ENCODE measurements around the gene CDH4. TPM values are rescaled to one million over a fixed set of nuclear protein-coding genes. Genes with fewer than 3 reads are reported as not detected.
"Not testable (repeated sequence)": the region's sequence is repeated elsewhere in the genome, so short reads cannot be mapped to it uniquely, and the experiment has no call there.

The CDH4 gene
- total and polyA plus RNA-seq, 8 donors, result under 0.01 to 2.2 (median 0.11) TPM; not detected in 2

GRCh38 chr20:61940976-61941720 lies 689.1 kb downstream of the CDH4 start:
- WGBS, 5 donors, result 71 to 85% (median 80%) methylated on average over 15 to 16 of the region's 16 CpGs
- TF ChIP-seq, protein P1, sequence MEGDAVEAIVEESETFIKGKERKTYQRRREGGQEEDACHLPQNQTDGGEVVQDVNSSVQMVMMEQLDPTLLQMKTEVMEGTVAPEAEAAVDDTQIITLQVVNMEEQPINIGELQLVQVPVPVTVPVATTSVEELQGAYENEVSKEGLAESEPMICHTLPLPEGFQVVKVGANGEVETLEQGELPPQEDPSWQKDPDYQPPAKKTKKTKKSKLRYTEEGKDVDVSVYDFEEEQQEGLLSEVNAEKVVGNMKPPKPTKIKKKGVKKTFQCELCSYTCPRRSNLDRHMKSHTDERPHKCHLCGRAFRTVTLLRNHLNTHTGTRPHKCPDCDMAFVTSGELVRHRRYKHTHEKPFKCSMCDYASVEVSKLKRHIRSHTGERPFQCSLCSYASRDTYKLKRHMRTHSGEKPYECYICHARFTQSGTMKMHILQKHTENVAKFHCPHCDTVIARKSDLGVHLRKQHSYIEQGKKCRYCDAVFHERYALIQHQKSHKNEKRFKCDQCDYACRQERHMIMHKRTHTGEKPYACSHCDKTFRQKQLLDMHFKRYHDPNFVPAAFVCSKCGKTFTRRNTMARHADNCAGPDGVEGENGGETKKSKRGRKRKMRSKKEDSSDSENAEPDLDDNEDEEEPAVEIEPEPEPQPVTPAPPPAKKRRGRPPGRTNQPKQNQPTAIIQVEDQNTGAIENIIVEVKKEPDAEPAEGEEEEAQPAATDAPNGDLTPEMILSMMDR (IDR thresholded peaks at IDR 0.05), result no peak
- TF ChIP-seq POLR2AphosphoS5 (IDR thresholded peaks at IDR 0.05) (no peak), EP300 (IDR thresholded peaks at IDR 0.05) (no peak), POLR2A (IDR thresholded peaks at IDR 0.05) (no peak)

GRCh38 chr20:61941721-61942405 lies 689.8 kb downstream of the CDH4 start:
- Histone ChIP-seq H3K4me1 (no peaks in the 10 kb centered on the region), H3K27me3 (peaks cover 0 to 23% (median 9%) of the 10 kb centered on the region in 3 donors), H3K9me3 (no peaks in the 10 kb centered on the region), H3K4me3 (no peak overlapping the region), H3K36me3 (no peaks in the 10 kb centered on the region), H3K27ac (no peak overlapping the region)
- no peak for TF ChIP-seq POLR2AphosphoS5 (IDR thresholded peaks at IDR 0.05)
- TF ChIP-seq, protein P1 (IDR thresholded peaks at IDR 0.05), result no peak
- TF ChIP-seq POLR2A (IDR thresholded peaks at IDR 0.05), result no peak
- TF ChIP-seq EP300 (IDR thresholded peaks at IDR 0.05), result no peak
- no peak for DNase-seq
- 75 to 94% (median 91%) methylated on average over 9 to 16 of the region's 16 CpGs for WGBS, 5 donors
- intact Hi-C loops (cut with DNase I; ENCODE audit: low total_unique reads), result no loop called here

More at GRCh38 chr20:61940976-61941720, 689.1 kb downstream of the CDH4 start:
- intact Hi-C loops (cut with DNase I; ENCODE audit: low total_unique reads), result no loop called here
- Histone ChIP-seq H3K27ac (no peak overlapping the region), H3K9me3 (no peaks in the 10 kb centered on the region), H3K4me3 (no peak overlapping the region), H3K36me3 (no peaks in the 10 kb centered on the region), H3K4me1 (no peaks in the 10 kb centered on the region), H3K27me3 (peaks cover 0 to 30% (median 9%) of the 10 kb centered on the region in 3 donors)
- DNase-seq, result no peak

DNA sequence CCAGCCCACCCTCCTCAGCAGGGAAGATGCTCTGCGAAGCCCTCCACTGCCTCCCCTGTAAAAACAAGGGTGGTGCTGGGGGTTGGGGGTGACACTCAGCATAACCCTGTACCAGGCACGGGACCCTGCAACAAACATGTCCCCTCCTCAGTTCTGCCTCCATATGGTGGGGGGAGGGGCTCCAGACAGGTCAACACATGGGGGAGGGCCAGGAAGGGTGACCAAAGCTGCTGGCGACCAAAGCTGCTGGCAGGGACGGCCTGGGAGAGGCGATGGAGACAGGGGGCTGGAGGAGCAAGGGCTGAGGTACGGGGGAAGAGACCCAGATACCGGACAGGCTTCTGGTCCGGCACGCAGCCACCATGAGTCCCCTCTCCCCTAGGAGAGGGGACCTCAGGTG lies 690.5 kb downstream of the CDH4 start:
- Histone ChIP-seq H3K27me3 (peaks cover 0 to 19% (median 9%) of the 10 kb centered on the region in 3 donors), H3K27ac (no peak overlapping the region), H3K9me3 (no peaks in the 10 kb centered on the region), H3K4me1 (no peaks in the 10 kb centered on the region), H3K4me3 (no peak overlapping the region), H3K36me3 (no peaks in the 10 kb centered on the region)
- TF ChIP-seq POLR2A (IDR thresholded peaks at IDR 0.05), result no peak
- TF ChIP-seq, protein P1 (IDR thresholded peaks at IDR 0.05), result no peak
- no peak for TF ChIP-seq POLR2AphosphoS5 (IDR thresholded peaks at IDR 0.05)
- no peak for TF ChIP-seq EP300 (IDR thresholded peaks at IDR 0.05)
- 71 to 89% (median 87%) methylated on average over 7 to 9 of the region's 9 CpGs for whole genome bisulfite sequencing, 5 donors
- intact Hi-C loops (cut with DNase I; ENCODE audit: low total_unique reads), result no loop called here
- no peak for DNase-seq

DNA sequence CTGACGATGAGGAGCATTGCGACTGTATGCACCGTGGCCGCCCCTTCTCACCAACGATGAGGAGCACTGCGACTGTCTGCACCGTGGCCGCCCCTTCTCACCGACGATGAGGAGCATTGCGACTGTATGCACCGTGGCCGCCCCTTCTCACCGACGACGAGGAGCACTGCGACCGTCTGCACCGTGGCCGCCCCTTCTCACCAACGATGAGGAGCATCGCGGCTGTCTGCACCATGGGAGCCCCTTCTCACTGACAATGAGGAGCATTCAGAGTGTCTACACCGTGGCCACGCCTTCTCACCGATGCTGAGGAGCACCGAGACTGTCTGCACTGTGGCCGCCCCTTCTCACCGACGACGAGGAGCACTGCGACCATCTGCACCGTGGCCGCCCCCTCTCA lies 692.9 kb downstream of the CDH4 start:
- H3K4me3 ChIP-seq; H3K4me1 ChIP-seq; H3K27me3 ChIP-seq; H3K36me3 ChIP-seq; DNase-seq; H3K9me3 ChIP-seq; intact Hi-C loops (cut with DNase I; ENCODE audit: low total_unique reads); H3K27ac ChIP-seq: not testable (repeated sequence)
- 82 to 98% (median 85%) methylated on average over 7 to 14 of the region's 34 CpGs for WGBS, 5 donors

DNA sequence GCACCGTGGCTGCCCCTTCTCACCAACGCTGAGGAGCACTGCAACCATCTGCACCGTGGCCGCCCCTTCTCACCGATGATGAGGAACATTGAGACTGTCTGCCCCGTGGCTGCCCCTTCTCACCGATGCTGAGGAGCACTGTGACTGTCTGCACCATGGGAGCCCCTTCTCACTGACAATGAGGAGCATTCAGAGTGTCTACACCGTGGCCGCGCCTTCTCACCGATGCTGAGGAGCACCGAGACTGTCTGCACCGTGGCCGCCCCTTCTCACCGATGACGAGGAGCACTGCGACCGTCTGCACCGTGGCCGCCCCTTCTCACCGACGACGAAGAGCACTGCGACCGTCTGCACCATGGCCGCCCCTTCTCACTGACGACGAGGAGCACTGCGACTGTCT lies 693.4 kb downstream of the CDH4 start:
- intact Hi-C loops (cut with DNase I; ENCODE audit: low total_unique reads), result not testable (repeated sequence)
- 70 to 100% (median 76%) methylated on average over 7 to 20 of the region's 29 CpGs; no CpG with 5 or more reads in 1 of the 5 donors for WGBS, 5 donors

DNA sequence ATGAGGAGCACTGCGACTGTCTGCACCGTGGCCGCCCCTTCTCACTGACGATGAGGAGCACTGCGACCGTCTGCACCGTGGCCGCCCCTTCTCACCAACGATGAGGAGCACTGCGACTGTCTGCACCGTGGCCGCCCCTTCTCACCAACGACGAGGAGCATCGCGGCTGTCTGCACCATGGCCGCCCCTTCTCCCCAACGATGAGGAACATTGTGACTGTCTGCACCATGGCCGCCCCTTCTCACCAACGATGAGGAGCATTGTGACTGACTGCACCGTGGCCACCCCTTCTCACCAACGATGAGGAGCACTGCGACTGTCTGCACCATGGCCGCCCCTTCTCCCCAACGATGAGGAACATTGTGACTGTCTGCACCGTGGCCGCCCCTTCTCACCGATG lies 696.0 kb downstream of the CDH4 start:
- H3K27ac ChIP-seq; H3K4me3 ChIP-seq; H3K9me3 ChIP-seq; H3K36me3 ChIP-seq; H3K4me1 ChIP-seq; DNase-seq; intact Hi-C loops (cut with DNase I; ENCODE audit: low total_unique reads): not testable (repeated sequence)
- H3K27me3 ChIP-seq, result peaks cover 0 to 27% (median 11%) of the 10 kb centered on the region in 3 donors
- WGBS, 5 donors, result 80 to 89% (median 83%) methylated on average over 16 to 24 of the region's 28 CpGs

More for the DNA sequence above, 693.4 kb downstream of the CDH4 start:
- not testable (repeated sequence) for H3K9me3 ChIP-seq, H3K27ac ChIP-seq, H3K27me3 ChIP-seq, H3K36me3 ChIP-seq, H3K4me1 ChIP-seq, H3K4me3 ChIP-seq, DNase-seq
